HG03066 (cell line): Measurements from ENCODE around the gene SLC16A3.

Experiments used
- ATAC-seq: cut with Tn5 transposase; IDR thresholded peaks from one replicate; pipeline ENCODE4 v1.9.1; 2021; ENCODE audit warnings: low read depth; ENCODE audit not compliant: unreplicated experiment

SLC16A3 gene

DNA sequence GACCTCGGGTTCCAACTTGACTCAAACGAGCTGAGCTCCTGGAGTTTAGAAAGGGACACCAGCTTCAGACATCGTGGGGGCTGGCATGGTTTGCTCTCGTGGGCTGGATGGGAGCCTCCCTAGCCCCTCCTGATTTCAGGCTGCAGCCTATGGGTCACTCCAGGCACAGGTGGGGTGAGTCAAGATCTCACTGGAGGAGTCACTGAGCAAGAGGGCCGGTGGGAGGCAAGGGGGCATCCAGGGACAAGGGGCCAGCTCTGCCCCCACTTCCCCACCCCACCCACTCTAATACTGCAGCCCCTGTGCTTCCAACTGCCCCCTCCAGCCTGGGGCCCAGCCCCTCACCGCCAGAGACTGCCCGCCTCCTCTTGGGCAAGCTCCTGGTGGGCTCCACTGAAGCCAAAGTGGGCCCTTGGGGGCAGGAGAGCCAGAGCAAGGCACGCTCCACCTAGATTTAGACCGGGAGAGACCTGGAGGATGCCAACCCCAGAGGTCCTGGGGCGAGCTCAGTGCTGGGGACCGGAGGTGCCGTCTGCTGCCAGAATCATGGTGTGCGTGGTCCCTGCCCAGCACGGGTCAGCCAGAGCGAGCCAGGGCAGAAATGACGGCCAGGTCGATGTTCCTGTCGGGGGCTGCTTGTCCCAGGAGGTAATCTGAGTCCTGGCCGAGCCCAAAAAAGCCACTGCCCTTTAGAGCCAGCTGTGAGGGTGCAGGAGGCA is 6.4 kb downstream of the SLC16A3 start:
- no peak for ATAC-seq

DNA sequence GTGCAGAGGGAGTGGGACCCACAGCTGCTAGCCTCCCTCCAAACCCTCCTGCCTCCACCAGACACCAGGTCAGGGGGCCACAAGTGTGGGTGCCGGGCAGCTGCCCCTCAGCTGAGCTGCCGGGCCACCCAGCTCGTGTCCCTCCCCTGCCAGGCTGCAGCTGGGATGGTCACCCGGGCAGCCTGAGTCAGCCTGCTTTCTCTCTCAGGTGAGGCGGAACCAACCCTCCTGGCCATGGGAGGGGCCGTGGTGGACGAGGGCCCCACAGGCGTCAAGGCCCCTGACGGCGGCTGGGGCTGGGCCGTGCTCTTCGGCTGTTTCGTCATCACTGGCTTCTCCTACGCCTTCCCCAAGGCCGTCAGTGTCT is 6.9 kb downstream of the SLC16A3 start:
- ATAC-seq, result no peak

DNA sequence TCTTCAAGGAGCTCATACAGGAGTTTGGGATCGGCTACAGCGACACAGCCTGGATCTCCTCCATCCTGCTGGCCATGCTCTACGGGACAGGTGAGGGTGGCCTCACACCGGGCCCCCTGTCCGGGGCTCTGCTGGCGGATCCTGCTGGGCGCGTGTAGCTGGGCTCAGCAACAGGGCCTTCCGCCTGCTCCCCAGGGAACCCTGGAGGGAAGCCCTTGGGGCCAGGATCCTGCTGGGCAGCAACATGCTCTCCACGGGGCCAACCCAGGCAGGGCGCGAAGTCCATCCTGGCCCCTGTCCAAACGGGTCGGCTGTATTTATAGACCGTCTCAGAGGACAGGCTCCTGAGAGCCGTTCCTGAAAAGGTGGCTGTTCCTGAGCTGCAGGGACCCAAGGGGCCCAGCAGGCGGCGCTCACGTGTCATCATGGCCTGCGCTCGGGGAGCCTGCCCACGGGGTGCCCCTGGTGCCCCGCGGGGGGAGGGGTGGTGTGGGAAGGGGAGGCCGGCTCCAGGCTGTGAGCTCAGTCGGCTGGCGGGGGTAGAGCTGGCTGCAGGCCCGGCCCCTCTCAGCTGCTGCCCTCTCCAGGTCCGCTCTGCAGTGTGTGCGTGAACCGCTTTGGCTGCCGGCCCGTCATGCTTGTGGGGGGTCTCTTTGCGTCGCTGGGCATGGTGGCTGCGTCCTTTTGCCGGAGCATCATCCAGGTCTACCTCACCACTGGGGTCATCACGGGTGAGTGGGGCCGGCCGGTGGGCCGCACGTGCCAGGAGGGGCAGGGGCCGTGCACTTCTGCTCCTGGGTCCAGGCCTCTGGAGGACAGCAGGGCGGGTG is 7.5 kb downstream of the SLC16A3 start:
- no peak for ATAC-seq

DNA sequence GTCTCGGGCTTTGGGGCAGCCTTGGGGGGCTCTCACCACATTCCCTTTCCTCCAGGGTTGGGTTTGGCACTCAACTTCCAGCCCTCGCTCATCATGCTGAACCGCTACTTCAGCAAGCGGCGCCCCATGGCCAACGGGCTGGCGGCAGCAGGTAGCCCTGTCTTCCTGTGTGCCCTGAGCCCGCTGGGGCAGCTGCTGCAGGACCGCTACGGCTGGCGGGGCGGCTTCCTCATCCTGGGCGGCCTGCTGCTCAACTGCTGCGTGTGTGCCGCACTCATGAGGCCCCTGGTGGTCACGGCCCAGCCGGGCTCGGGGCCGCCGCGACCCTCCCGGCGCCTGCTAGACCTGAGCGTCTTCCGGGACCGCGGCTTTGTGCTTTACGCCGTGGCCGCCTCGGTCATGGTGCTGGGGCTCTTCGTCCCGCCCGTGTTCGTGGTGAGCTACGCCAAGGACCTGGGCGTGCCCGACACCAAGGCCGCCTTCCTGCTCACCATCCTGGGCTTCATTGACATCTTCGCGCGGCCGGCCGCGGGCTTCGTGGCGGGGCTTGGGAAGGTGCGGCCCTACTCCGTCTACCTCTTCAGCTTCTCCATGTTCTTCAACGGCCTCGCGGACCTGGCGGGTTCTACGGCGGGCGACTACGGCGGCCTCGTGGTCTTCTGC is 8.4 kb downstream of the SLC16A3 start:
- no peak for ATAC-seq

DNA sequence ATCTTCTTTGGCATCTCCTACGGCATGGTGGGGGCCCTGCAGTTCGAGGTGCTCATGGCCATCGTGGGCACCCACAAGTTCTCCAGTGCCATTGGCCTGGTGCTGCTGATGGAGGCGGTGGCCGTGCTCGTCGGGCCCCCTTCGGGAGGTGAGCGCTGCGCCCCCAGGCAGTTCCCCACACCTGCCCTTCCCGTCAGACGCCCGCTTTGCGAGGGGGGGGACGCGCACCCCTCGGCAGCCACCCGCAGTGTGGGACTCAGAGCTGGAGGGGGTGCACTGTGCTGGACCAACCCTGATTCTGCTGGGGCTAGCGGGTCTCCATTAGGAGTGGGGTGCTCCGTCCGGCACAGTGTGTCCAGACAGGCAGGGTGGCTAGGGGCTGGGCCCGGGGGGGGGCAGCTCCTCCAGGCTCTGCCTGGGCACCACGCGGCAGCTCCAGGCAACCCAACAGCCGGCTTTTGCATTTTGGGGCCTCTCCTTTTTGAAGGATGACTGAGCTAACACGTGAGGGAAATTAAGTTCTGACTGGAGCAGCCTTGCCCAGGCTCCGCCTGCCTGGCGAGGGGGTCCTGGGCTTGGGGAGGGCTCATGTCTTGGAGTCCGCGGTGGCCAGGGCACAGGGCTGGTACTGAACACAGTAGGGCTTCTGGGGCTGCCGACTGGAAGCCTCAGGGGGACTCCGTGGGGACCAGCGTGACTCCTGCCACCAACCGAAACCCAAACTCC is 9.1 kb downstream of the SLC16A3 start:
- no peak for ATAC-seq

DNA sequence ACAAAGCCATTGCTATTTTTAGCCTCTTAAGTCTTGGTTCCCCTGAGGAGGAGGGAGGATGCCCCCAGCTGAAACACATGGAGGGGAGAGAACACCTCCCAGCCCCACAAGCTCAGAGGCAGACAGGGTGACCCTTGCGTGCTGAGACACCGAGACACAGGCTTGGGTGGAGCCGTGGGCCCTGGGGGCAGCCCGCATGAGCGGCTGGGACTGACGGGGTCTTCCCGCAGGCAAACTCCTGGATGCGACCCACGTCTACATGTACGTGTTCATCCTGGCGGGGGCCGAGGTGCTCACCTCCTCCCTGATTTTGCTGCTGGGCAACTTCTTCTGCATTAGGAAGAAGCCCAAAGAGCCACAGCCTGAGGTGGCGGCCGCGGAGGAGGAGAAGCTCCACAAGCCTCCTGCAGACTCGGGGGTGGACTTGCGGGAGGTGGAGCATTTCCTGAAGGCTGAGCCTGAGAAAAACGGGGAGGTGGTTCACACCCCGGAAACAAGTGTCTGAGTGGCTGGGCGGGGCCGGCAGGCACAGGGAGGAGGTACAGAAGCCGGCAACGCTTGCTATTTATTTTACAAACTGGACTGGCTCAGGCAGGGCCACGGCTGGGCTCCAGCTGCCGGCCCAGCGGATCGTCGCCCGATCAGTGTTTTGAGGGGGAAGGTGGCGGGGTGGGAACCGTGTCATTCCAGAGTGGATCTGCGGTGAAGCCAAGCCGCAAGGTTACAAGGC is 9.8 kb downstream of the SLC16A3 start:
- no peak for ATAC-seq

DNA sequence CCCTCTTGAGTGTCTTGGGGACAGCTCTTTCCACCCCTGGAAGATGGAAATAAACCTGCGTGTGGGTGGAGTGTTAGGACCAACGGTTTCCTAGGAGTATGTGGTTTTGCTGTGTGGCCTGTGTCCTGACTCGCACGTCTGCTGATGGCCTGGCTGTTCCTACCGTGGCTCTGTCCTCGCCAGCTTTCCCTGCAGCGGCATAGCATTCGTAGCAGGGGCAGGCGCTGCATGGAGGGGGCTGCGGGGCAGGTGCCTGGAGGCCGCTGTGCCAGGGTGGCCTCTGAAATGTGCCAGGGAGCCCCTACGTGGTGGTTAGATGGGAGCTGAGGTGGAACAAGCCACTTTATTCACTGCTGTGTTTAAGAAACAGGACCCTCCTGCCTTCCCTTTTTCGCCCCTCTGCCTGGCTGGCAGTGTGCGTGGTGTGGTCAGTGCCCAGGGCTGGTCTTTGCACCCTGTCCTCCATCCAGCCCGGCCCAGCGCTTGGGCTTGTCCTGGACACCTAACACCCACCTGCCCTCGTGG is 10.6 kb downstream of the SLC16A3 start:
- ATAC-seq, result no peak

DNA sequence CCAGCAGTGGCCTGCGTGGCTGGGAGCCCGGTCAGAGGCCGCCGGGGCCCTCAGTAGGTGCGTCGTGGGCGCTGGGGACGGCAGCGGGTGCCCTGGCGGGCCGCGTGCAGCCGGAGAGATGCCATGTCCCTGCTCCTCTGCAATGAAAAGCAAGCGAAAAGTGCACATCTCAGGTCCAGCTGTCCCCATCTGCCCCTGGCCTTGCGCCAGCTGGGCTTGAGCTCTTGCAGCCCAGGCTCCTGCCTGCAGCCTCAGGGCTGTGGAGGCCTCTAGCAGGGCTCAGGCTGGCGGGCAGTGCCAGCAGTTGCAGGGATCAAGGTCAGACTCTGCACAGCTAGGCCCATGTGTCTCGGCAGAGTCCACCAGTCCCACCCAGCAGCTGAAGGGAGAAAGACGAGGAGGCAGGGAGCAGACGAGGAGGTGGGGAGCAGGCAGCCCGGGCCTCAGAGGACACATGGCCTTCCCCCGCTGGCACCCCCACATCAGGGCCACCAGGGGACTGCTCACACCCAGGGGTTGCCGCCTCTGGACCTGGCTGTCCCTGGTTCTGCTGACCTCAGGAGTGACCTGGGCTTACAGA is 11.2 kb downstream of the SLC16A3 start:
- ATAC-seq, result no peak

DNA sequence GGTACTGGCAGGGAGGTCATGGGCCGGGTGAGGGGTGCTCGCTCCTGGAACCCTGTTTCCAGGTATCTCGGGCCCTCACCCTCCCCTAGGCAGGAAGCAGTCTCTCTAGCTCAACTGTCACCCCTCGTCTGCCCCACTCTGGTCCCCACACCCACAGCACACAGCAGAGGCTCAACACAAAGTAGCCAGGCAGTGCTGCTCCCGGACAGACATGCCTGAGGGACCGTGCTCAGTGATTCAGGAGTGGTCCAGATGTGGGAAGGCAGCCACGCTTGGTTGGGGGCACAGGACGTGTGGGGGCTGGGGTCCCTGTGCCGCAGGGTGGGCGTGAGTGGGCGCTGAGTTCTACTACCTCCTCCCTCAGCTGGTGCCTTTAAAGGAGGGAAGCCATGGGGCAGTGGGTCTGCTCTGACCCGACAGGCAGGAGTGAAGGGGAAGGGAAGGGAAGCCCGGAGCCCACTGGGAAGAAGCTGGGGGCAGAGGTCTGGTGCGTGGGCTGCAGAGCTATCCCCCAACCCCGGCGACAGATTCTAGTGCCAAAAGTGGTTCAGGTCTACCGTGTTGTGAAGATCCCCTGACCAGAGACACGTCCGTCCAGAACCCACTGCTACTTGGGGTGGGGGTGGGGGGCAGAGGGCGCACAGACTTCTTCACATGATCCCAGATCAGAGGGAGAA is 11.8 kb downstream of the SLC16A3 start:
- no peak for ATAC-seq

DNA sequence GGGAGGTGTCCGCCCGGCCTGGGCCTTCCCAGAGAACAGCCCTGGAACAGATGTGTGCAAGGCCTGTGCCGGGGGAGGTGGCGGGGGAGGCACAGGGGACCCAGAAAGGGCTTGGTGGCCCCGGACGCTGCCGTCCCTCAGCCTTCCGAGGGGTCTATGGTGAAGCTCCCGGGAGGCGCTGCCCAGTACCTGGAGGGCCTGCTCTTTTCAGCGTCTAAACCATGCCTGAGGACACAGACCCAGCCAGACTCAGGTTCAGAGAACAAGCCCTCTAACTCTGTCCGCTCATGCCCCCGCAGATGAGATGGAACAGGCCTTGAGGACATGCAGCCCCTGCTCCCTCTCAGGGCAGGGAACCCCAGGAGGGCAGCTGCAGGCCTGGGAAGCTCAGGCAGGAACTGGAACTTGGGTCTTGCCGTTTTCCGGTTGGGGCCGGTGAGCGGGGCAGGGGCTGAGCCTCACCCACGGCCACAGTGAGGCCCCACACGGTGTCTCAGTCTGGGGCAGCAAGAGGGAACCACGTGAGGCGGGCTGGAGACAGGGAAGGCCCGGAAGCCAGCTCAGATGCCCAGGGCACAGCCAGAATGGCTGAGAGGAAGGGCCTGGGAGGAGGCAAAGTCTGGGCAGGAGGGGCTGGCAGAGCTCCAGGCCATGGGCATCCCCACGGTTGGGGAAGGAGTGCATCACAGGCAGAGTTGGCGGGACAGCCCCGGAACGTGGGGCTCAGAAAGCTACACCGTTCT is 12.5 kb downstream of the SLC16A3 start:
- no peak for ATAC-seq

DNA sequence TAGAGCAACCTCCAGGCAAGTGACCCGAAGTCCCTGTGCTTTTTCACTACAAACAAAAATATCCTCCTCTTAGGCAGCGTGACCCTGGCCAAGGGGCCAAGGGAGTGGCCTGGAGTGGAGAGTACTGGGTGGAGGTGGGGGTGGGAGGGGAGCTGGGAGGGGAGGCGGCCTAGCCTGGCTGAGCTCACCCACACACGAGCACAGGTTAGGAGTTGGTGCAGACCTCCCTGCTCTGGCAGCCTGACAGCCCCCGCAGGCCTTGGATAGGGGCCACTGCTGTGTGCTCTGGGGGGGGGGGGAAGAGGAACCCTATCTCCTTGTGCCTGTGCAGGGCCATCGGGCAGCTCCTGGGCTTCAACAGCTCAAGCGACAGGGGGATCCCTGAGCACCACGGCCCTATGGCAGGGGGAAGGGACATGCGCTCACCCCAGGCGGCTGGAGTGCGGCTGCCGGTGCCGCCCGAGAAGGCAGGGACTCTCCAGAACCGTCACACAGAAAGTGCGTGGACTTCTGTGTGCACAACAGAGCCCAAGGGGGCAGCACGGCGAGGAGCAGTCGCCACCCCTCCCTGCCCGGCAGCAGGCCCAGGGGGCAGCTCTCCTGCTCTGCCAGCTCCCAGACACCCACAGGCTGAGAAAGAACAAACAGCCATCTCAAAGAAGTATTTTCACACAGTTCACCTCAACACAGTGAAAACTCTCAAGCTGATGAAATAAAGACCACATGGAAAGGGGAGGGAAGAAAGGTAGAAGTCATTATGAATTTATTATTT is 13.3 kb downstream of the SLC16A3 start:
- ATAC-seq, result no peak

DNA sequence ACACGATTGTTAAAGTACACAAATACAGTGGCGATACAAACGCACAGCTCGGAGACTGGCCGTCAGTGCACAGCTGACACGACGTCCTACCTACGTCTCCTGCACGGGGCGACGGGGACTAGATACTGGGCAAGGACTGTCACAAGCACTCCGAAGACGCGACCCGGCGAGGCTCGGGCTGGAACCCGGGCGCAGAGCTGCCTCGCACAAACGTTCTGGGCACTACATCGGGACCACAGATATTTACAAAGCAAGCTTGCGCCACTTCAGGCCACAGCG is 13.8 kb downstream of the SLC16A3 start:
- no peak for ATAC-seq

DNA sequence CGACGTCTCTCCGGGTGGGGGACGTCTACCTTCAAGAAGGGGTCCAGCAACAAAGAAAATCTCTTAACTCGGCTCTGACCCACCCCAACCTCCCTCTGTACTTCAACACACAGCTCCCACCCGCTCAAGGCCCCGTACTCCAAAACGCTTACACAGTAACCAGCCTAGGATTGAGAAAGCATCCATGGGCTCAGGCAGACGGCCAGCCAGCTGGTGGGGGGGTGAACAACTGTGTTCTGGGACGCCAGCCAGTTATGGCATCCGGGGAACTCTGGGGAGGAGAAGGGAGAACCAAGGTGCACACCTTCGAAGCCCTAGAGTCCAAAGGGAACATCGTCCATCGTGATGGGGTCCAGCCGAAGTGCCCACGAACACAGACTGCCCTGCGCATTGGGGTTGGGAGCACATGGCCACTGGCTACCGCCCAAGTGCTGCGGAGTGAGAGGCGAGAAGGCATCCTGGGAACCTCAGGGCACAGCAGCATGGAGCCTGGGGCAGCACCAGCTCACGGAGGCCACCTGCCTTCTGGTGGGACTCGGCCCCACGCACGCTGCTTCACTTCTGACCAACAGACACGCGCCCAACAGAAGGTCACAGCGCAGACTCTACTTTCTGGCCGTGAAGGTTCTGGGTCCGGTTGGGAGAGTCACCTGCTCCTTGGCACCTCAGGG is 14.3 kb downstream of the SLC16A3 start:
- ATAC-seq, result no peak

DNA sequence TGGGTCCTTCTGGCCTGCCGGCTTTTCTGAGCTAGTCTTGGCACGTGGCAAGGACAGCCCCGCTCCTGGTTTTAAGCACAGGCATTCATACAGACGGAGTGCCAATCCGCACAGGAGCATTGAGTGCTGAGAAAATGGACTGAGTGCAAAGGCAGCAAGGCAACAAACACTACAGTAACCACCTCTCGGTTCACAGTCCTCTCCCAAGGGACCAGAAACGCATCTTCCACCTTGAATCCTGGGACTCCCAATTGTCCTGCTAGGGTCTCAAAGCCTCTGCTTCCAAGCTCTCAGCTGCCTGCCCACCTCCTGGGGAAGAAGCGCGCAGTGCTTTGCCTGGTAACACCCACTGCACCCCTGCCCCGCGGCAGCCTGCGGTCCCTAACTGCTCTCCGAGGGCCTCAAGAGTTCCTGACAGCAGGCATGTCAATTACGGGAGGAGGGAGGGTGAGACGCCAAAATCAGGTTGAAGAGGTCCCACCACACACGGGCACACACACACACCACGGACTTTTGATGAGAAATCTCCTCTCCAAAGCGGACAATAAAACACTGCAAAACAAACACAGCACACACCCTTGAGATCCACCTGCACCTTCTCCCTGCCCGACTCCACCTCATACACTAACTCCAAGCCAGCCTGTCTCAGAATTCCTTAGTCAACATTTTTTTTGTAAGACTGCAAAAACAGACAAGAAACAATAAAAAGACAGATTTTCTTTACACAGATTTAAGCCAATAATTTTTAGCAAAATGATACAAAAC is 15.0 kb downstream of the SLC16A3 start:
- no peak for ATAC-seq

DNA sequence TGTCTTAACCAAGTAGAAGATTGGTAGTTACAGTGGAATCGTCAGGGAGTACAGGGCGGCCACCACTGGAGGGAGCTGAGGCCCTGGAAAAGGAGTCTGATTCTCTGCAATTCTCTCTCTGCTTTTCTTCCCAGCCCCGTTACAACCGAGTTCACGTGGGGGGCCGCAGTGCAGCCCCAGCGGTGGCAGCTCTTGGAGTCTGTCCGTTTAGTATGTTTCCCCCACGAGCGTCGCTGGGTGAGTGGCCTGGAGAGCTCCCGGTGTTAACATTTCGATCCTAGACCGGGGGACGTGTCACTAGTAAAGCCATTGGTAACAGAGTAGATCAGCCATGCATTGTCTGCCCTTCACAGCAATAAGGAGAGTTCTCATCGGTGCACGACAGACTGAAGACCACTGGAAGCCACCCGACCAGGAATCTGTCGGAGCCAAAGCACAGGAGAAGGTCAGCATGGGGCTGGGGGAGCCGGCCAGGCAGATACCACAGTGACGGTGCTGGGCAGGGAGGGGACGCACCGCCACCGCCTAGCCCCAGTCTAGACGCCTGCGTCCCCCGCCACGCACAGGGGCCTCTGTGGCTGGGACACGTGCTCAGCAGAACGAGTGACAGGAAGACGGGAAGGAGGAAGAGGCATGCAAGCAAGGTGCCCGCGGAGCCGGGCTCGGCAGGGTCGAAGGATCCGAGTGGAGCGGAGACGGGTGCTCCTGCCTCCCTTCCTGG is 15.7 kb downstream of the SLC16A3 start:
- ATAC-seq, result no peak
